Ectodermal cell (in vitro differentiated cells): ENCODE results near the gene CRADD.
"Not testable (repeated sequence)": the region's sequence is repeated elsewhere in the genome, so short reads cannot be mapped to it uniquely, and the experiment has no call there.

Experiments
- H3K27ac ChIP-seq: 2 replicates; pipeline ENCODE4 v1.7.0; 2013; ENCODE audit warnings: mild to moderate bottlenecking, low read depth, low read length; ENCODE audit not compliant: insufficient read depth, poor library complexity, severe bottlenecking
- H3K27me3 ChIP-seq: 2 replicates; pipeline ENCODE4 v1.7.0; 2013; ENCODE audit warnings: mild to moderate bottlenecking, low read length; ENCODE audit not compliant: insufficient read depth, control insufficient read depth, poor library complexity, severe bottlenecking
- H3K36me3 ChIP-seq: one replicate; pipeline ENCODE4 v1.7.0; 2013; ENCODE audit warnings: low read length; ENCODE audit not compliant: control insufficient read depth, insufficient read depth
- H3K4me1 ChIP-seq: one replicate; pipeline ENCODE4 v1.7.0; 2013; ENCODE audit warnings: low read length; ENCODE audit not compliant: control insufficient read depth, insufficient read depth
- H3K4me3 ChIP-seq: 2 replicates; pipeline ENCODE4 v1.7.0; 2013; ENCODE audit warnings: low read depth, low read length, control low read depth; ENCODE audit not compliant: insufficient read depth
- H3K9me3 ChIP-seq: 2 replicates; pipeline ENCODE4 v1.7.0; 2013; ENCODE audit warnings: mild to moderate bottlenecking, low read length, moderate library complexity; ENCODE audit not compliant: control insufficient read depth
- WGBS, 2 experiments: methylation state at CpG; one replicate each; pipeline ENCODE4 v1.1.7; 2013; ENCODE audit warnings: missing lambda C conversion rate in 2 of 2; 5-methylcytosine and 5-hydroxymethylcytosine counted together

The CRADD gene

DNA sequence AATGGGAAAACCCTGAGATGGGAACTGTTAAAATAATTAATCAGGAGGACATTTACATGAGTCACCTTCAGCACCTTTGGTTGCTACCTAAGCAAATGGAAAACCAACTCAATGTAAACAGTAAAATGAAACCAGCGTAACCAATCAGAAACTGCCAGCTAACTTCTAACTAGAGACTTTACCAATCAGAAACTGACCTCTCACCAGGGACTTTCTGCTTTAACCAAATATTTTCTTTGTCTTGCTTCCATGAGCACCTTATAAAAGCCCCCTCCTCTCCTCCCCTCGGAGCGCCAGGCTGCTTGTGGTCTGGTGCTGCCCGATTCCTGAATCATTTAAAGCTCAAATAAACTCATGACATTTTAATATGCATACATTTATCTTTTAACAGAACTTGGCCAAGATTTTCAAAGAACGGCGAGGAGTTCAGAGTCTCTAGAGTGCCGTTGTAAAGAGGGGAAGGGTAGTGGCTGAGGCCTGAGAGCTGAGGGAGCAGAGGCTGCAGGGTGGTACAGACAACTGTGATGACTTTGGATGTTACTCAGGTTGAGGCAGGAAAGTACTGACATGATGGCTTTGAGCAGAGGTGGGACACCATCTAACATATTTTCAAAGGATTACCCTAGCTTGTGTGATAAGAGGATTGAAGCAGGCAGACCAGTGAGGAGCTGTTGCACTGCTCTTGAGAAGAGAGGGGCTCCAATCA is 183.6 kb downstream of the CRADD start:
- no peak overlapping the region for H3K27ac ChIP-seq
- no peaks in the 10 kb centered on the region for H3K27me3 ChIP-seq
- 91 to 94% methylated on average over 7 of the region's 7 CpGs for WGBS, 2 experiments
- H3K4me1 ChIP-seq = peaks cover 12% of the 10 kb centered on the region
- no peaks in the 10 kb centered on the region for H3K9me3 ChIP-seq
- no peaks in the 10 kb centered on the region for H3K36me3 ChIP-seq
- no peak overlapping the region for H3K4me3 ChIP-seq

DNA sequence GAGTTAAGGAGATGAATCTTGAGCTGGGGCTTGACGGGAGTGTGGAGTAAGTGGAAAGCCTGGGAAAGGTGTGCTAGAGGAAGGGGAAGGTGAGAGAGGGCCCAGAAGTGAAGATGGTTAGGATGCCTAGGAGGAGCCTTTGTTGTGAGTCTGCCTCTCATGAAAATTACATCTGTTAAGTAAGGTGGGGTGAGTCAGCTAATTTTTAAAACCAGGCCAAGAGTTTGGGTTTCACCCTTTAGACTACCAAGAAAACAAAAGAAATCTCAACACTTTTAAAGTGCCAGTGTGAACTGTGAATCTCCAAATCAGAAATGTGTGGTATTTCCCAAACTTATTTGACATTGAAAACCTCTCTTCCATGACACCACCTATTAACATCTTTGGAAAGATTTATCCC is 185.2 kb downstream of the CRADD start:
- no peak overlapping the region for H3K27ac ChIP-seq
- no peak overlapping the region for H3K4me3 ChIP-seq
- no peaks in the 10 kb centered on the region for H3K9me3 ChIP-seq
- H3K27me3 ChIP-seq = no peaks in the 10 kb centered on the region
- H3K4me1 ChIP-seq = peaks cover 12% of the 10 kb centered on the region
- no peaks in the 10 kb centered on the region for H3K36me3 ChIP-seq
- 93 to 98% methylated on average over 1 of the region's 1 CpG for WGBS, 2 experiments

DNA sequence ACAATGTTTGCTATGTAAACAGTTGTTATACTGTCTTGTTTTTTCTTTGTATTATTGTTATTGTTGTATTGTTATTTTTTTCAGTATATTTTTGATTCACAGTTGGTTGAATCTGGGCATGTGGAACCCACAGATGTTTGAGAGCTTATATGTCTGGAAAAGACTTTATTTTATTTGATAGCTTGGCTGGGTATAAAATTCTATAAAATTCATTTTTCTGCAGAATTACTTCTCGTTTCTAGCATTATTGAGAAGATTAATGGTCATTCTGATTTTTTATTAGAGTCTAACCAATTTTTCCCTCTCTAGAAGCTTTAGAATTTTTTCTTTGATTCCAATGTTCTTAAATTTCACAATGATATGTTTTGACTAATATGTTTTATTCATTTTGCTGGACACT is 188.6 kb downstream of the CRADD start:
- no peak overlapping the region for H3K4me3 ChIP-seq
- H3K4me1 ChIP-seq = no peaks in the 10 kb centered on the region
- H3K27me3 ChIP-seq = no peaks in the 10 kb centered on the region
- no peaks in the 10 kb centered on the region for H3K36me3 ChIP-seq
- H3K9me3 ChIP-seq = no peaks in the 10 kb centered on the region
- WGBS, 2 experiments = 100% methylated on average over 1 of the region's 1 CpG; no CpG with 5 or more reads in 1 of the 2 experiments
- H3K27ac ChIP-seq = no peak overlapping the region

DNA sequence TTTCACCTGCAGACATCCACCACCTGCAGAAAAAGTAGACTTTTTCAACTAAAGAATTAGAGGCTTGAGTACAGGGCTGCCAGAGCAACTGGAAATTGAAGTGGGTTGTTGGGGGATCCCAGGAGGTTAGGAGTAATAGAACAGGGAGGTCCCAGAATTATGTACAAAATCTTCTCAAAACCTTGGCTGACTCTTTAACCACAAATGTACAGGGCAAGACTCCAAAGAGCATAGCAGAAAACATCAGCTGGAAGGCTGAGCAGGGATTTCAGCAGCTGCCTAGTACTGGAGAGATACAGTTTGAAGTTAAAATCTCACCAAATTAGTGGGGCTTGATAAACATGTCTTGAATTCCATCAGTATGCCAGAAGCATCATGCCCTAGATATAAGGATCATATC is 191.6 kb downstream of the CRADD start:
- H3K27ac ChIP-seq = no peak overlapping the region
- no peaks in the 10 kb centered on the region for H3K36me3 ChIP-seq
- no peaks in the 10 kb centered on the region for H3K9me3 ChIP-seq
- H3K4me1 ChIP-seq = no peaks in the 10 kb centered on the region
- H3K4me3 ChIP-seq = no peak overlapping the region
- H3K27me3 ChIP-seq = no peaks in the 10 kb centered on the region

DNA sequence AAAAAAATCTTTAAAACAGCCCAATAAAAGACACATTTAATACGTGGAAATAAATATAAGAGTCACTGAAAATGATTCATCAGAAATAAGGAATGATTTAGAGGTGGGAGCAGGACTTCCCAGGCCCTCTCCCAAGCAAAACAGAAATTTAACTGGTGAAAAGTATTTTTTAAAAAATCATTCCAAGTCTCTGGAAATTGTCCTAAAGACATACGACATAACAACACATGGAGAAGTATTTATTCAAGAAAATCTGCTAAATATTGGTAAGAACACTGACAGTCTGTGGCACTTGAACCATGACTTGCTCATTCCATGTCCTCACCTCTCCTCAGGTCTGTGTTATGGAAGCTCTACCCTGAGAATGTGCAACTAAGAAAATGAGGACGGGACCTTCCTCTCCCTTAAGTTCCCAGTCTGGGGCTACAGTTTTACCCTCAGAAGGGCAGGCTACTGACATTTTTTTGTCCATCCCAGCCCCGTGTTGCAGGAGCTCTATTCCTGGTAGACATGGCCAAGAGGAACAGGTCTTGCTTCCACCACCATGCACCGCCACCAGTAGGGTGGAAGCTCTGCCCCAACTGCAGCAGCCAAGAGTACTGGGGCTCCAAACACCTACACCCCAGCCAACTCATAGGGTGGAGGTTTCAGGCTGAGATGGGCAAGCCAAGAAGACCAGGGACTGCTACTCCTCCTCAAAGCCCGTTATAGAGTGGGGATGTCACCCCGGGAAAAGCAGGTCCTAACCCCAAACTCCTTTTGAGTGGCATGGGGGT is 193.0 kb downstream of the CRADD start:
- H3K4me1 ChIP-seq = no peaks in the 10 kb centered on the region
- H3K36me3 ChIP-seq = no peaks in the 10 kb centered on the region
- 95% methylated on average over 5 to 7 of the region's 7 CpGs for WGBS, 2 experiments
- no peaks in the 10 kb centered on the region for H3K9me3 ChIP-seq
- H3K27me3 ChIP-seq = no peaks in the 10 kb centered on the region
- H3K27ac ChIP-seq = no peak overlapping the region
- H3K4me3 ChIP-seq = no peak overlapping the region

DNA sequence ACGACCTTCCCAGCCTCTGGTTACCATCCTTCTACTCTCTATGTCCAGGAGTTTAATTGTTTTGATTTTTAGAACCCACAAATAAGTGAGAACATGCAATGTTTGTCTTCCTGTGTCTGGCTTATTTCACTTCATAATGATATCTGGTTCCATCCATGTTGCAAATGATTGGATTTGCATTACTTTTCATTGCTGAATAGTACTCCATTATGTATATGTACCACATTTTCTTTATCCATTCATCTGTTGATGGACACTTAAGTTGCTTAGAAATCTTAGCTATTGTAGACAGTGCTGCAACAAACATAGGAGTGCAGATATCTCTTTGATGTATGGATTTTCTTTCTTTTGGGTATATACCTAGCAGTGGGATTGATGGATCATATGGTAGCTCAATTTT is 194.4 kb downstream of the CRADD start:
- 100% methylated on average over 1 of the region's 1 CpG for WGBS, 2 experiments
- H3K4me3 ChIP-seq, H3K4me1 ChIP-seq, H3K36me3 ChIP-seq, H3K27ac ChIP-seq, H3K9me3 ChIP-seq, H3K27me3 ChIP-seq: not testable (repeated sequence)

DNA sequence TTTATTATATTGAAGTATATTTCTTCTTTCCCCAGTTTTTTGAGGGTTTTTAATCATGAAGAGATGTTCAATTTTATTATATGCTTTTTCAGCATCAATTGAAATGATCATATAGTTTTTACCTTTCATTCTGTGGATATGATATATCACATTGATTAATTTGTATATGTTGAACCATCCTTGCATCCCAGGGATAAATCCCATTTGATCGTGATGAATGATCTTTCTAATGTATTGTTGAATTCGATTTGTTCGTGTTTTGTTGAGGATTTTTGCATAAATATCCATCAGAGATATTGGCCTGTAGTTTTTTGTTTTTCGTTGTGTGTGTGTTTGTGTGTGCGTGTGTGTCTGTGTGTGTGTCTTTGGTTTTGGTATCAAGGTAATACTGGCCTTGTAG is 196.4 kb downstream of the CRADD start:
- H3K9me3 ChIP-seq = no peaks in the 10 kb centered on the region
- H3K36me3 ChIP-seq = no peaks in the 10 kb centered on the region
- WGBS, 2 experiments = 86 to 91% methylated on average over 5 of the region's 5 CpGs
- no peaks in the 10 kb centered on the region for H3K4me1 ChIP-seq
- no peaks in the 10 kb centered on the region for H3K27me3 ChIP-seq
- H3K27ac ChIP-seq = no peak overlapping the region
- no peak overlapping the region for H3K4me3 ChIP-seq

DNA sequence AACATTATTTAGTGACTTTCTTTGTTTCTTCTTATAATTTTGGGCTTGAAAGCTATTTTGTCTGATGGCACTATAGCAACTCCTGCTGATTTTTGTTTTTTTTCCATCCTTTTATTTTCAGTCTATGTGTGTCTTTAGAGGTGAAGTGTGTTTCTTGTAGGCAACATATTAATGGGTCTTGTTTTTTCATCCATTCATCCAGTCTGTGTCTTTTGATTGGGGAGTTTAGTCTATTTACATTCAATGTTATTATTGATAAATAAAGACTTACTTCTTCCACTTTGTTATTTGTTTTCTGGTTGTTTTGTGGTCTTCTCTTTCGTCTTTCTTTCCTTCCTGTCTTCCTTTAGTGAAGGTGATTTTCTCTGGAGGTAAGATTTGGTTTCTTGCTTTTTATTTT is 198.0 kb downstream of the CRADD start:
- Histone ChIP-seq H3K27me3 (no peaks in the 10 kb centered on the region), H3K4me1 (no peaks in the 10 kb centered on the region), H3K4me3 (no peak overlapping the region), H3K36me3 (no peaks in the 10 kb centered on the region), H3K9me3 (no peaks in the 10 kb centered on the region), H3K27ac (no peak overlapping the region)
- no CpG with 5 or more reads among the region's 1 CpG for WGBS, 2 experiments

DNA sequence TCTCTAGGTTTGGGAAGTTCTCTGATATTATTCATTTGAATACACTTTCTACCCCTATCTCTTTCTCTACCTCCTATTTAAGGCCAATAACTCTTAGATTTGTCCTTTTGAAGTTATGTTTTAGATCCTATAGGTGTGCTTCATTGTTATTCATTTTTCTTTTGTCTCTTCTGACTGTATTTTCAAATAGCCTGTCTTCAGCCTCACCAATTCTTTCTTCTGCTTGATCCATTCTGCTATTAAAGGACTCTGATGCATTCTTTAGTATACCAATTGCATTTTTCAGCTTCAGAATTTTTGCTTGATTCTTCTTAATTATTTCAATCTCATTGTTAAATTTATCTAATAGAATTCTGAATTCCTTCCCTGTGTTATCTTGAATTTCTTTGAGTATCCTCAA is 199.2 kb downstream of the CRADD start:
- no peak overlapping the region for H3K4me3 ChIP-seq
- no peaks in the 10 kb centered on the region for H3K27me3 ChIP-seq
- H3K4me1 ChIP-seq = no peaks in the 10 kb centered on the region
- no peaks in the 10 kb centered on the region for H3K36me3 ChIP-seq
- H3K27ac ChIP-seq = no peak overlapping the region
- H3K9me3 ChIP-seq = no peaks in the 10 kb centered on the region

DNA sequence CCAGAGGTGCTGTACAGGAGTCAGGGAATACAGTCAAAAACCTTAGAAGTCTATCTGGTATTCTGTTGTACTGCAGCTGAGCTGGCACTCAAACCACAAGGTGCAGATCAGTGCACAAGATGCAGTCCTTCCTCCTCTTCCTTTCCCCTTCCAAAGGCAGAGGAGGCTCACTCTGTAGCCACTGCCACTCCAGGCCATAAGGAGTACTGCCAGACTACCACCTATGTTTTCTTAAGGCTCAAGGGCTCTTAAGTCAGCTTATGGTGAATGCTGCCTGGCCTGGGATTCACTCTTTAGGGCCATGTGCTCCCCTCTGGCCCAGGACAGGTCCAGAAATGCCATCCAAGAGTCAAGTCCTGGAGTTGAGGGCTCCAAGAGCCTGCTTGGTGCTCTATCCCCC is 200.3 kb downstream of the CRADD start:
- H3K36me3 ChIP-seq = no peaks in the 10 kb centered on the region
- H3K4me1 ChIP-seq = no peaks in the 10 kb centered on the region
- no peaks in the 10 kb centered on the region for H3K9me3 ChIP-seq
- no peak overlapping the region for H3K27ac ChIP-seq
- H3K4me3 ChIP-seq = no peak overlapping the region
- no peaks in the 10 kb centered on the region for H3K27me3 ChIP-seq
